Duodenal mucosa (tissue), 2 donors: ENCODE measurements around the gene MNT.

Experiments
- H3K27ac ChIP-seq: one replicate; pipeline ENCODE4 v1.7.0; 2013; ENCODE audit warnings: low read depth, low read length
- H3K27me3 ChIP-seq, 2 donors: one replicate each; pipeline ENCODE4 v1.7.0; 2013; ENCODE audit warnings: low read length in 2 of 2, control low read depth in 1 of 2; ENCODE audit not compliant: insufficient read depth in 2 of 2, control insufficient read depth in 1 of 2
- H3K36me3 ChIP-seq, 2 donors: one replicate each; pipeline ENCODE4 v1.7.0; 2013; ENCODE audit warnings: low read length in 2 of 2, control low read depth in 1 of 2; ENCODE audit not compliant: insufficient read depth in 2 of 2, control insufficient read depth in 1 of 2
- H3K4me1 ChIP-seq, 2 donors: one replicate each; pipeline ENCODE4 v1.7.0; 2013; ENCODE audit warnings: low read length in 2 of 2, control low read depth in 1 of 2; ENCODE audit not compliant: insufficient read depth in 2 of 2, control insufficient read depth in 1 of 2
- H3K4me3 ChIP-seq, 2 donors: one replicate each; pipeline ENCODE4 v1.7.0; 2013; ENCODE audit warnings: low read length in 2 of 2, low read depth in 1 of 2
- H3K9ac ChIP-seq, 2 donors: one replicate each; pipeline ENCODE4 v1.7.0; 2013; ENCODE audit warnings: low read length in 2 of 2, low read depth in 1 of 2
- H3K9me3 ChIP-seq, 2 donors: one replicate each; pipeline ENCODE4 v1.7.0; 2013; ENCODE audit warnings: low read length in 2 of 2, control low read depth in 1 of 2; ENCODE audit not compliant: control insufficient read depth in 1 of 2

The MNT gene

DNA sequence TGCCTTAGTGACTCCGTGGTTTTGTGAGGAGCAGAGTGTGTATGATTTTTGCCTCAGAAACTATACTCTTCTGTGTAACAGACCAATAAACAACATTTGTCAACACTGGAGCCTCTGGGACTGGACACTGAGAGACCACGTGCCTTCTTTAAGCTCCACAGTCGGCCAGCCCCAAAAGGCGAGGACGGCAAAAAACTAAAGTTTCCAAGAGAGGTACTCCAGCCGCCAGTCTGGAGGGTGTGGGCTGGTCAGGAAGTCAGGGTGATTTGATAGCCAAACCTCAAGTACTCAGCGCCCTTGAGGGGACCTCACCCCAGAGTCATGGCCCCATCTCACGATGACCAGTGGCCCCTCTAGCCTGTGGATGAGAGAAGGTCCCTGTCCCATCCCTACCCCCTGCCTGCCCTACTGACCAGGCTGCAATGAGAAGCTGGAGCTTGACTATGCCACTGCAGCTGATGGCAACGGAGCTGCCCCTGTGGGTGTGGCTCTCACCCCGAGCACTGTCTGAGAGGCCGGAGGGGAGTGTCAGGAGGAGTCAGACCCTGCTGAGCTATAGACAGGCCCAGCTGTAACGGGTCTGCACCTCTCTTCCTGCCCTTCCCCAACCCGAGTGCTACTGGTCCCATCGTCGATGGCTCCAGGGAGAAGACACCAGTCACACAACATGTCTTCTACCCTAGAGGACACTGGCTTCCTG, 19.8 kb downstream of the MNT start:
- Histone ChIP-seq H3K27ac (no peak overlapping the region), H3K9me3 (no peaks in the 10 kb centered on the region), H3K36me3 (peaks cover 15 to 43% of the 10 kb centered on the region in 2 donors), H3K9ac (no peak overlapping the region), H3K27me3 (no peaks in the 10 kb centered on the region), H3K4me3 (no peak overlapping the region), H3K4me1 (peaks cover 22 to 27% of the 10 kb centered on the region in 2 donors)

DNA sequence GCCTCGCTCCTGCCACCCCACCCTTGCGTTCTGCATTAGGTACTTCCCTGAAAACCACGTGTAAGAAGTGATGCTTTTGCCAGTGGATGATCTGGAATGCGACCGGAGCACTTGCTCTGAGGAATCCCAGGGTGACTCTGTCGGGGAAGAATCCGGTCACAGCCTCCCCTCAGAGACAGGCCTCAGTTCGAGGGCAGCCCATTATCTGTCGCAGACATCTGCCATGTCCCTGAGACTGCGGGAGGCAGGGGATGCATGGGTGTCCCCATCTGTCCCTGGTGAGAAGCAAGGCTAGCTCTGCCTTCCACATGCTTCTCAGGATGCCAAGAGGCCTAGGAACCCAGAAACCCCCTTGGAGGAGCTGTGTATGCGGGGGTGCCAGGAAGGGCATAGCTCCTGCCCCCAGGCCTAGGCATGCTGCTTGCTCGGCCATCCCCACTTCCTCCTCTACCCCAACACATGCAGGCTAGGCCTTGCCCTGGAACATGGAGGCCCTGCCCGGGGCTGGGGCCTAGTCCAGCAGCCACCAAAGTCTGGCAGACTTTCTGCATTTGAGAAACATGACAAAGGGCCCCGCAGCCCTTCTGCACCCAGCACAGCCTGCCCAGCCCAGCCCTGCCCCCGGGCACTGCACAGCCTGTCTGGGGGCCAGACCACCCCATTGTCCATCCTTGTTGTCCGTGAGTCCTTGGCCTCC, 20.5 kb downstream of the MNT start:
- no peak overlapping the region for H3K27ac ChIP-seq
- peaks cover 15 to 44% of the 10 kb centered on the region in 2 donors for H3K36me3 ChIP-seq

GRCh38 chr17:2379489-2380225, 21.2 kb downstream of the MNT start:
- Histone ChIP-seq H3K36me3 (peaks cover 15 to 49% of the 10 kb centered on the region in 2 donors), H3K27ac (no peak overlapping the region), H3K9ac (no peak overlapping the region), H3K9me3 (no peaks in the 10 kb centered on the region), H3K4me1 (peaks cover 16 to 18% of the 10 kb centered on the region in 2 donors), H3K4me3 (no peak overlapping the region), H3K27me3 (no peaks in the 10 kb centered on the region)

More for the DNA sequence above, 20.5 kb downstream of the MNT start:
- peaks cover 16 to 20% of the 10 kb centered on the region in 2 donors for H3K4me1 ChIP-seq
- H3K9ac ChIP-seq: no peak overlapping the region
- H3K27me3 ChIP-seq: no peaks in the 10 kb centered on the region
- no peaks in the 10 kb centered on the region for H3K9me3 ChIP-seq
- no peak overlapping the region for H3K4me3 ChIP-seq

GRCh38 chr17:2378905-2379304, 22.0 kb downstream of the MNT start:
- peaks cover 10% of the 10 kb centered on the region in 2 donors for H3K4me1 ChIP-seq
- no peaks in the 10 kb centered on the region for H3K27me3 ChIP-seq
- H3K9ac ChIP-seq: no peak overlapping the region
- no peaks in the 10 kb centered on the region for H3K9me3 ChIP-seq
- no peak overlapping the region for H3K27ac ChIP-seq
- peaks cover 15 to 51% of the 10 kb centered on the region in 2 donors for H3K36me3 ChIP-seq
- H3K4me3 ChIP-seq: no peak overlapping the region

DNA sequence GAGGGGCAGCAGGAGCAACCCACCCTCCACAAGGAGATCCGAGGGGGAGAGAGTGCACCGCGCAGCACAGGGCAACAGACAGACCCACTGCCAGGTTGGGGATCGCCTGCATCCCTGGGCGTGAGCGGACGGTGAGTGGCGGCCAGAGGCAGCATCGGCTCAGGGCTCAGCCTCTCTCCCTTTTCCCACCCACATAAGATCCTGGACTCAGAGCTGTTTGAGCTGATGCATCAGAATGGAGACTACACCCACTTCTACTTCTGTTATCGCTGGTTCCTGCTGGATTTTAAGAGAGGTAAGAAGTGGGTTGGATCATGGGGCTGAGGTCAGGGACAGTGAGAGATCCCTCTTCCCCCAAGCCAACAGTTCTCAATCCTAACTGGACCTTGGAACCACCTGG, 23.2 kb downstream of the MNT start:
- Histone ChIP-seq H3K36me3 (peaks cover 21 to 63% of the 10 kb centered on the region in 2 donors), H3K27ac (no peak overlapping the region)

GRCh38 chr17:2376107-2376506, 24.8 kb downstream of the MNT start:
- no peak overlapping the region for H3K9ac ChIP-seq
- H3K9me3 ChIP-seq: no peaks in the 10 kb centered on the region
- no peaks in the 10 kb centered on the region for H3K27me3 ChIP-seq
- no peaks in the 10 kb centered on the region for H3K4me1 ChIP-seq
- peaks cover 24 to 68% of the 10 kb centered on the region in 2 donors for H3K36me3 ChIP-seq
- H3K4me3 ChIP-seq: no peak overlapping the region
- no peak overlapping the region for H3K27ac ChIP-seq

More for the DNA sequence above, 23.2 kb downstream of the MNT start:
- Histone ChIP-seq H3K27me3 (no peaks in the 10 kb centered on the region), H3K9ac (no peak overlapping the region), H3K4me3 (no peak overlapping the region), H3K4me1 (no peaks in the 10 kb centered on the region), H3K9me3 (no peaks in the 10 kb centered on the region)

GRCh38 chr17:2375406-2375805, 25.5 kb downstream of the MNT start:
- peaks cover 25 to 64% of the 10 kb centered on the region in 2 donors for H3K36me3 ChIP-seq
- no peak overlapping the region for H3K9ac ChIP-seq
- H3K9me3 ChIP-seq: no peaks in the 10 kb centered on the region
- H3K27ac ChIP-seq: no peak overlapping the region
- H3K4me3 ChIP-seq: no peak overlapping the region
- H3K4me1 ChIP-seq: no peaks in the 10 kb centered on the region
- H3K27me3 ChIP-seq: no peaks in the 10 kb centered on the region

DNA sequence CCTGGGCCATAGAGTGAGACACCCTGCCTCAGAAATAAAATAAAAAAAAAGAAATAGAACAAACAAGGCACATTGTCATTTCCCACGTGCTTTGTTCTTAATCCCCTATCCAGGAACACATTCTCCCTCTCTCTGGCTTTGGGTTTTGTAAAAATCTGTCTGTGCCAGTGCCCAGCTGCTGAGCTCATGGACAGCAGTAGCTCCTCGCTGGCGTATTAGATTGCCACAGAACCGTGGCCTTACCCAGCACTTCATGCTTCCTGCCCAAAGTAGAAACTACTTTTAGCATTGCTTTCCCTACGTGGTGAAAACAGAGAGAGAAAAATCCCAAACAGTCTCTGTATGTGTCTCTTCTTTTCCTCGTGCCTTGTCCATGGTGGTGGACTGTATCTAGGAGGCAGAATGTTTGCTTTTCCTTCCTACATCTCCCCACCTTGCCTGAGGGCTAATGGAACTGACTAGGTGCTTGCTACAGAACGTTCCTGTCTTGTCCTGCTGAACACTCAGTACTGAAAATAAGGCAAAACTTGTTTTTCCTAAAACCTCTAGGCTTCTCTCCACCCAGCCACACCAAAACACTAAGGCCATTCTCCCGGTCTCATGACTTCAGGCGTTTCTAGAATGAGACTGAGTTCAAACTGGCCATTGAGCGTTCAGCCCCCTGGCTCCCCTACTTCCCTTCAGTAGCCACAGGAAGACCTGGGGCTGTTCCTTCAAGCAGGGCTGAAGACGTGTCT, 26.1 kb downstream of the MNT start:
- peaks cover 25 to 58% of the 10 kb centered on the region in 2 donors for H3K36me3 ChIP-seq
- no peak overlapping the region for H3K9ac ChIP-seq
- H3K4me3 ChIP-seq: no peak overlapping the region
- H3K27me3 ChIP-seq: no peaks in the 10 kb centered on the region
- H3K9me3 ChIP-seq: no peaks in the 10 kb centered on the region
- no peak overlapping the region for H3K27ac ChIP-seq
- no peaks in the 10 kb centered on the region for H3K4me1 ChIP-seq

DNA sequence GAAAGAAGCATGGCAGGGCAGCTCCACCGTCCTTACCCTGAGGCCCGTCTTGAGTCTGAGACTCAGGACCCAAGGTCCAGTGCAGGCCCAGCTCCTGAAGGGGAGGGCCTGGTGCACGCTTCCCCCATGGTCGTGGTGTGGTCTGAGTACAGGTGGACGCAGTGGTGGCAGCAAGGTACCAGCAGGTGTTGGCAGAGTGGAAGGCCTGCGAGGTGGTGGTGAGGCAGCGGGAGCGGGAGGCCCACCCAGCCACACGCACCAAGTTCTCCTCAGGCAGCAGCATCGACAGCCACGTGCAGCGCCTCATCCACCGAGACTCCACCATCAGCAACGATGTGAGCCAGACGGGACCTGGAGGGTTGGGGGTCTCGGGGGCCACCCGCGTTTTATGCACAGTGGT, 27.7 kb downstream of the MNT start:
- H3K4me3 ChIP-seq: no peak overlapping the region
- no peaks in the 10 kb centered on the region for H3K27me3 ChIP-seq
- peaks cover 20 to 46% of the 10 kb centered on the region in 2 donors for H3K36me3 ChIP-seq
- no peak overlapping the region for H3K27ac ChIP-seq
- H3K9ac ChIP-seq: no peak overlapping the region
- no peaks in the 10 kb centered on the region for H3K4me1 ChIP-seq
- no peaks in the 10 kb centered on the region for H3K9me3 ChIP-seq
